Measurements from ENCODE around the gene CDX2. TPM values are rescaled to one million over a fixed set of nuclear protein-coding genes. Genes with fewer than 3 reads are reported as not detected.
"Not testable (repeated sequence)": the region's sequence is repeated elsewhere in the genome, so short reads cannot be mapped to it uniquely, and the experiment has no call there.

CDX2 gene
- total RNA-seq, 1 donor from 2014 or later, result 24.8 TPM

DNA sequence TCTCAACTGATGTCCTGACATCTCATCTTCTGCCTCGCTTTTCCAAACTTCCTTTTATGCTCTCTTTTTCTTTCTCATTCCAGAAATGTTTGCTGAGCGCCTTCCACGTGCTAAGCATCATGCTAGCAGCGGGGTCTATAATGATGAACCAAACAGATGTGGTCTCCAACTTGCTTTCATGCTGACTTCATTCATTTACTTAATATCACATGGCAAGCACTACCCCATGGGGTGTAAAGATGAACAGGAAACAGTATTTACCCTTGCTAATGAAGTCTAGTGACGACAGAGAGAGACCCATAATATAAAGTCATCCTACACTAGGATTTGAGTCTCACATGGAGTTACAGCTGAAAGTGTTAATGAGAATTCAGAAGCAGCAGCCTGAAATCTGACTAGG is 40.9 kb upstream of the CDX2 start:
- TF ChIP-seq, protein P1, sequence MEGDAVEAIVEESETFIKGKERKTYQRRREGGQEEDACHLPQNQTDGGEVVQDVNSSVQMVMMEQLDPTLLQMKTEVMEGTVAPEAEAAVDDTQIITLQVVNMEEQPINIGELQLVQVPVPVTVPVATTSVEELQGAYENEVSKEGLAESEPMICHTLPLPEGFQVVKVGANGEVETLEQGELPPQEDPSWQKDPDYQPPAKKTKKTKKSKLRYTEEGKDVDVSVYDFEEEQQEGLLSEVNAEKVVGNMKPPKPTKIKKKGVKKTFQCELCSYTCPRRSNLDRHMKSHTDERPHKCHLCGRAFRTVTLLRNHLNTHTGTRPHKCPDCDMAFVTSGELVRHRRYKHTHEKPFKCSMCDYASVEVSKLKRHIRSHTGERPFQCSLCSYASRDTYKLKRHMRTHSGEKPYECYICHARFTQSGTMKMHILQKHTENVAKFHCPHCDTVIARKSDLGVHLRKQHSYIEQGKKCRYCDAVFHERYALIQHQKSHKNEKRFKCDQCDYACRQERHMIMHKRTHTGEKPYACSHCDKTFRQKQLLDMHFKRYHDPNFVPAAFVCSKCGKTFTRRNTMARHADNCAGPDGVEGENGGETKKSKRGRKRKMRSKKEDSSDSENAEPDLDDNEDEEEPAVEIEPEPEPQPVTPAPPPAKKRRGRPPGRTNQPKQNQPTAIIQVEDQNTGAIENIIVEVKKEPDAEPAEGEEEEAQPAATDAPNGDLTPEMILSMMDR (IDR thresholded peaks at IDR 0.05; ENCODE audit: unreplicated experiment), result no peak
- H3K4me1 Mint-ChIP-seq (ENCODE audit: low read depth), result no peaks in the 10 kb centered on the region
- DNase-seq (ENCODE audit: low spot score, unreplicated experiment), result no peak
- no peaks in the 10 kb centered on the region for H3K36me3 Mint-ChIP-seq (ENCODE audit: insufficient read depth)
- no peaks in the 10 kb centered on the region for H3K9me3 Mint-ChIP-seq (ENCODE audit: low read depth)
- H3K4me3 Mint-ChIP-seq (ENCODE audit: low read depth), result no peak overlapping the region
- H3K27me3 Mint-ChIP-seq, result peaks cover 16% of the 10 kb centered on the region
- no peak overlapping the region for H3K27ac Mint-ChIP-seq

DNA sequence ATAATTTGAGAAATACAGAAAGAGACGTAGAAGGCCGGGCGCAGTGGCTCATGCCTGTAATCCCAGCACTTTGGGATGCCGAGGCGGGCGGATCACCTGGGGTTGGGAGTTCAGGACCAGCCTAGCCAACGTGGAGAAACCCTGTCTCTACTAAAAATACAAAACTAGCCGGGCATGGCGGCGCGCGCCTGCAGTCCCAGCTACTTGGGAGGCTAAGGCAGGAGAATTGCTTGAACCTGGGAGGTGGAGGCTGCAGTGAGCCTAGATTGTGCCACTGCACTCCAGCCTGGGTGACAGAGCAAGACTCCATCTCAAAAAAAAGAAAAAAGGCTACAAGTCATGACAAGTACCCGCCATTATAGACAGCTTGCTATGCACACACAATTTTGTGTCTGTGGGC is 35.9 kb upstream of the CDX2 start:
- H3K27me3 Mint-ChIP-seq, result peaks cover 12% of the 10 kb centered on the region
- H3K4me3 Mint-ChIP-seq (ENCODE audit: low read depth); H3K36me3 Mint-ChIP-seq (ENCODE audit: insufficient read depth); DNase-seq (ENCODE audit: low spot score, unreplicated experiment); H3K4me1 Mint-ChIP-seq (ENCODE audit: low read depth); H3K27ac Mint-ChIP-seq; H3K9me3 Mint-ChIP-seq (ENCODE audit: low read depth): not testable (repeated sequence)

DNA sequence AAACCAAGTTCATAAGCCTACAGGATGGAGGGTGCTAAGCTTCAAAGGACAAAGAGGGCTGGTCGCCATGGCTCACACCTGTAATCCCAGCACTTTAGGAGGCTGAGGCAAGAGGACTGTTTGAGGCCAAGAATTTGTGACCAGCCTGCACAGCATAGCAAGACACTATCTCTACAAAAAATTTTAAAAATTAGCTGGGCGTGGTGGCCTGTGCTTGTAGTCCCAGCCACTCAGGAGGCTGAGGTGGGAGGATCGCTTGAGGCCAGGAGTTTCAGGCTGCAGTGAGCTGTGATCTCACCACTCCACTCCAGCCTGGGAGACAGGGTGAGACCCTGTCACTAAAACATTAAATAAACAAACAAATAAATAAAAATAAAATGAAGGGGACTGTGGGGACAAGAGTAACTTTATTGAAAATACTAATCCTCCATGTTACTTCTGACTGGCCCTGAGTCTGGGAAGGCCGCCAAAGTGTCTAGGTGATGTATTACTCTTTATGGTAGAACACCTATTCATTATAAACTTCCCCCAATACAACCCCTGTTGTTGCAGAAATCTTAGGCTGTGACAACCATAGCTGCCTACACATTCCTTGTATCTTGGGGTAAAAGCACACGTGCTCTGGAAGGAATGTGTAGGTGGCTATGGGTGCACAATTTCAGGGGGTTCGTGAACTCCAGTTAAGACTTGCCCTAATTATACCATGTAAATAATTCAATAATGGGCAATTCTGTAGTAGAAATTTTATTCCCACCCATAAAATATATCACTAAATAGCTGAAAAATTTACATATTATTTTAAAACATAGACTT is 34.0 kb upstream of the CDX2 start:
- H3K36me3 Mint-ChIP-seq (ENCODE audit: insufficient read depth), result no peaks in the 10 kb centered on the region
- TF ChIP-seq, protein P1 (IDR thresholded peaks at IDR 0.05; ENCODE audit: unreplicated experiment), result no peak

DNA sequence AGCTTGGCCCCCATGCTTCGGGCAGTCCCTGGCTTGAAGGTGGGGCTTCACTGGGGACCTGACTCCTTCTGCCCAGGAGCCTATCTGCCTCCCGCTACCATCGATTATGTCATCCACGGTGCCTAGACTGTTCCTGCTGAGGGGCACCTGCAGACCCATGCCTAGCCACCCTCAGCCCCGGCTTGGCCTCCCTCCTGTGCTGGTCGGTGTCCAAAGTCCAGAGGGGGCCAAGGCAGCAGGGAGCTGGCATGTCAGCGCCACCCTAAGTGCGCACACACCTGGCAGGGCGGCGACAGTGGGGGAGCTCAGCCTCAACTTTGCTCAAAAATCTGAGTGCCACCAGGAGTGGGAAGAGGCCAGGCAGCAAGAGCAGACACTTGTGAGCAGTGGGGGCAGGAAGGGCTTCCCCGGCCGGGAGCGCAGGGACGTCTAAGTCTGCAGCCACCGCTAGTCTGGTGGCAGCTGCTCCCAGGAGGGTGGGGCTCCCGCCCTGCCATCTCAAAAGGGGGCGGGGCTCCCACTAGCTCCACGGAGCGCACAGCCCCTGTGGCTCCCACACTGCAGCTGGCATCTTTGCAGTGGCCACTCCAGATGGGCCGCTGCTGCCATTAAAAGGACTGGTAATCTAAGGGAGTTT is 32.8 kb upstream of the CDX2 start:
- peaks cover 3% of the 10 kb centered on the region for H3K4me1 Mint-ChIP-seq (ENCODE audit: low read depth)
- no peak overlapping the region for H3K27ac Mint-ChIP-seq
- DNase-seq (ENCODE audit: low spot score, unreplicated experiment), result no peak
- H3K27me3 Mint-ChIP-seq, result peaks cover 7% of the 10 kb centered on the region
- TF ChIP-seq, protein P1 (IDR thresholded peaks at IDR 0.05; ENCODE audit: unreplicated experiment), result no peak
- H3K9me3 Mint-ChIP-seq (ENCODE audit: low read depth), result no peaks in the 10 kb centered on the region
- H3K36me3 Mint-ChIP-seq (ENCODE audit: insufficient read depth), result no peaks in the 10 kb centered on the region
- no peak overlapping the region for H3K4me3 Mint-ChIP-seq (ENCODE audit: low read depth)

More for the DNA sequence above, 34.0 kb upstream of the CDX2 start:
- DNase-seq (ENCODE audit: low spot score, unreplicated experiment), result no peak
- Mint-ChIP-seq H3K4me1 (ENCODE audit: low read depth) (peaks cover 2% of the 10 kb centered on the region), H3K9me3 (ENCODE audit: low read depth) (no peaks in the 10 kb centered on the region), H3K4me3 (ENCODE audit: low read depth) (no peak overlapping the region), H3K27me3 (peaks cover 7% of the 10 kb centered on the region), H3K27ac (no peak overlapping the region)

DNA sequence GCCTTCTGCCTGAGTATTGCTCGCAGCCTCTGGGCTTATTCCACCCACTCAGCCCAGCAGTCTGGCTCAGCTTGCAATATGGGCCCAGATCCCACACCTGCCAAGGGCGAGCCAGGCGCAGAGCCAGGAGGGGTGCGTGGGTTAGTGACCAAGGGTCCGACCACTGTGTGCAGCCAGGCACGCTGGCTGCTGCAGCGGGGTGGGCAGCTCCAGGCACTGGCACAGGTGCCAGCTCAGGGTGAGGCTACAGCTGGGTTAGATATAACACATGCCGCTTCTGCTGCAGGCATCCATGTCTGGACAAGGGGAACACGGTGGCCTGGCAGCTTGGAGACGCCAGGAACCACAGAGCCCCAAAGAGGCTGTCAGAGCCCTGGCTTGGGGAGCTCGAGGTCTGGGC is 31.9 kb upstream of the CDX2 start:
- no peaks in the 10 kb centered on the region for H3K9me3 Mint-ChIP-seq (ENCODE audit: low read depth)
- TF ChIP-seq, protein P1 (IDR thresholded peaks at IDR 0.05; ENCODE audit: unreplicated experiment), result no peak
- peaks cover 10% of the 10 kb centered on the region for H3K27me3 Mint-ChIP-seq
- peaks cover 3% of the 10 kb centered on the region for H3K4me1 Mint-ChIP-seq (ENCODE audit: low read depth)
- no peaks in the 10 kb centered on the region for H3K36me3 Mint-ChIP-seq (ENCODE audit: insufficient read depth)
- no peak overlapping the region for H3K4me3 Mint-ChIP-seq (ENCODE audit: low read depth)
- DNase-seq (ENCODE audit: low spot score, unreplicated experiment), result no peak
- H3K27ac Mint-ChIP-seq, result no peak overlapping the region

Measured in progenitor cell of endocrine pancreas (in vitro differentiated cells).